ENCODE measurements around the gene TUBGCP5.

TUBGCP5 gene

DNA sequence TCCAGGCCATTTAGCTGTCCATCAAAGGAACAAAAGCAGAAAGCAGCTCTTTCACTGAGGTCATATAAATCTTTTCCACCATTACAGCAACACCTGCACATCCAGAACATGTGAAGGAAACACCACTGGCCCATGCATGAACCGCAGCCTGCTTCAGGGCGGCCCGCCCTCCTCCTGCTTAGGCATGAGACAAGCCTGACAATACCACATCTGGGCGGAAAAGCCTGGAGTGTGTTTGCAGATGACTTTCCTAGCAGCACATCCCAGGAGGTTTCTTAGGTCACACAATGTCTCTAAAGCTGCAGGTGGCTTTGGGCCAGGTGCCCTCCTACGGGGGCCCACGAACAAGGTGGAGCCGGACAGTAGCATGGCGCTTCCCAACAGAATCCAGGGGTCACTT is 78.8 kb downstream of the TUBGCP5 start:
- Histone ChIP-seq H4K20me1 (ENCODE audit: insufficient read depth) (no peaks in the 10 kb centered on the region), H3K79me2 (ENCODE audit: insufficient read depth, low read depth) (peaks cover 50% of the 10 kb centered on the region), H3K9ac (no peak overlapping the region), H3K27ac (no peak overlapping the region), H3K36me3 (ENCODE audit: insufficient read depth) (no peaks in the 10 kb centered on the region), H3K27me3 (ENCODE audit: insufficient read depth, low read depth) (no peaks in the 10 kb centered on the region), H2AFZ (ENCODE audit: low read depth) (no peak overlapping the region), H3K4me2 (no peak overlapping the region), H3K4me3 (IDR thresholded peaks at IDR 0.05; ENCODE audit: insufficient read depth, low read depth, low read length) (no peak overlapping the region), H3K4me1 (ENCODE audit: low read depth, poor library complexity, severe bottlenecking) (peaks cover 12% of the 10 kb centered on the region)
- TF ChIP-seq, protein P1, sequence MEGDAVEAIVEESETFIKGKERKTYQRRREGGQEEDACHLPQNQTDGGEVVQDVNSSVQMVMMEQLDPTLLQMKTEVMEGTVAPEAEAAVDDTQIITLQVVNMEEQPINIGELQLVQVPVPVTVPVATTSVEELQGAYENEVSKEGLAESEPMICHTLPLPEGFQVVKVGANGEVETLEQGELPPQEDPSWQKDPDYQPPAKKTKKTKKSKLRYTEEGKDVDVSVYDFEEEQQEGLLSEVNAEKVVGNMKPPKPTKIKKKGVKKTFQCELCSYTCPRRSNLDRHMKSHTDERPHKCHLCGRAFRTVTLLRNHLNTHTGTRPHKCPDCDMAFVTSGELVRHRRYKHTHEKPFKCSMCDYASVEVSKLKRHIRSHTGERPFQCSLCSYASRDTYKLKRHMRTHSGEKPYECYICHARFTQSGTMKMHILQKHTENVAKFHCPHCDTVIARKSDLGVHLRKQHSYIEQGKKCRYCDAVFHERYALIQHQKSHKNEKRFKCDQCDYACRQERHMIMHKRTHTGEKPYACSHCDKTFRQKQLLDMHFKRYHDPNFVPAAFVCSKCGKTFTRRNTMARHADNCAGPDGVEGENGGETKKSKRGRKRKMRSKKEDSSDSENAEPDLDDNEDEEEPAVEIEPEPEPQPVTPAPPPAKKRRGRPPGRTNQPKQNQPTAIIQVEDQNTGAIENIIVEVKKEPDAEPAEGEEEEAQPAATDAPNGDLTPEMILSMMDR (conservative IDR thresholded peaks at IDR 0.05; ENCODE audit: low read depth, low read length) = no peak

DNA sequence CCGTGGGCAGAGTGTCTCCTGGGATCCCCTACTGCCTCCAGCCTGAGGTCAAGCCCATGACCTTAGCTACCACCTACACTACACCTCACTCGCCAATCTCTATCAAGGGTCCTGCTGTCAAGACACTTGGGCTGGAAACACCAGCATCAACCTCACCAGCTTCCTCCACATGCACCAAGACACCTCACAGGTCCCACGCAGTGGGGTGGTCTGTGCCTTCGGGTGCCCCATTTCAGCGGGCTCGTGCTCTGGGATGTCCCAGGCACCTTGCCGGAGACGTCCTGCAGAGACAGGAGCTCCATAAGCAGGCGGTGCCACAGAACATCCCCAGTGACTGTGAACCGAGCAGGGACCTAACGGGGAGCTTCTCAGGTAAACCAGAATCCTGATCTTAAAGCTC is 79.2 kb downstream of the TUBGCP5 start:
- Histone ChIP-seq H3K36me3 (ENCODE audit: insufficient read depth) (no peaks in the 10 kb centered on the region), H3K27me3 (ENCODE audit: insufficient read depth, low read depth) (no peaks in the 10 kb centered on the region), H4K20me1 (ENCODE audit: insufficient read depth) (no peaks in the 10 kb centered on the region), H3K4me2 (no peak overlapping the region), H3K9ac (no peak overlapping the region), H3K4me3 (IDR thresholded peaks at IDR 0.05; ENCODE audit: insufficient read depth, low read depth, low read length) (no peak overlapping the region), H3K27ac (no peak overlapping the region), H3K79me2 (ENCODE audit: insufficient read depth, low read depth) (peaks cover 47% of the 10 kb centered on the region), H3K4me1 (ENCODE audit: low read depth, poor library complexity, severe bottlenecking) (peaks cover 12% of the 10 kb centered on the region), H2AFZ (ENCODE audit: low read depth) (no peak overlapping the region)
- TF ChIP-seq, protein P1 (conservative IDR thresholded peaks at IDR 0.05; ENCODE audit: low read depth, low read length) = no peak

DNA sequence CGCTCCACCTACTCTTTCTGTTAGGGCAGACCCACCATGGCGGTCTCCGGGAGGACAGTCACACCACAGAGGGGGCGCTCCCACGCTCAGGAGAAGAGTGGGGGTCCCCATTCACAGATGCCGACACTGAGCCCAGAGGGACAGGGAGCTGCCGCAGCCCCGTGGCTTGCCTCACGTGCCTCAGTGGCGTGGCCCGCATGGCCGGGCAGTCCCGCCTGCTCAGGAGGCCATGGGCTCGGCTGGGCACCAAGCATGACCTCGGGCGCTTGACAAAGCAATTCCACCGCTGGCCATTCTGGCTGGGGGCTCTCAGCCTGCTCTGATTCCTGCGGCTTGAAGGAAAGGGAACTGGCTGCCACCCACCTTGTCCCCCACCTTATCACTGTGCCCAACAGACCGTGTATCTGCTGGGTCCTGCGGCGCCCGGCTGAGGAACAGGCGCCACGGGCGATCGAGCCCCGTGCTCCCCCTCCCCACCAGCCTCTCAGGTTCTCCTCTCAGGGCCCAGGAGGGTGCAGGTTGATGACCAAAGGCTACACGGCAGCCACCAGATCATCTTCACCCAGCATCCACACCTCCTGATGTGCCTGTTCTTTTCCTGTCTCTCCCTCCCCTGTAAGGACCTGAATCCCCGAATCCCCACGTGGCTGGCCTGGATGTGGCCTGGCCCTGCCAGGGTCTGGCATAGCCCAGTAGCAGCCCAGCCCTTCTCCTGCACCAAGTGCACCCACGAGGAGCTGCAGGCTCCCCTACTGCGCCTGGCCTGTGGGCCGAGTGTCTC is 79.9 kb downstream of the TUBGCP5 start:
- Histone ChIP-seq H3K4me2 (no peak overlapping the region), H3K27ac (no peak overlapping the region), H3K4me1 (ENCODE audit: low read depth, poor library complexity, severe bottlenecking) (peaks cover 12% of the 10 kb centered on the region)

DNA sequence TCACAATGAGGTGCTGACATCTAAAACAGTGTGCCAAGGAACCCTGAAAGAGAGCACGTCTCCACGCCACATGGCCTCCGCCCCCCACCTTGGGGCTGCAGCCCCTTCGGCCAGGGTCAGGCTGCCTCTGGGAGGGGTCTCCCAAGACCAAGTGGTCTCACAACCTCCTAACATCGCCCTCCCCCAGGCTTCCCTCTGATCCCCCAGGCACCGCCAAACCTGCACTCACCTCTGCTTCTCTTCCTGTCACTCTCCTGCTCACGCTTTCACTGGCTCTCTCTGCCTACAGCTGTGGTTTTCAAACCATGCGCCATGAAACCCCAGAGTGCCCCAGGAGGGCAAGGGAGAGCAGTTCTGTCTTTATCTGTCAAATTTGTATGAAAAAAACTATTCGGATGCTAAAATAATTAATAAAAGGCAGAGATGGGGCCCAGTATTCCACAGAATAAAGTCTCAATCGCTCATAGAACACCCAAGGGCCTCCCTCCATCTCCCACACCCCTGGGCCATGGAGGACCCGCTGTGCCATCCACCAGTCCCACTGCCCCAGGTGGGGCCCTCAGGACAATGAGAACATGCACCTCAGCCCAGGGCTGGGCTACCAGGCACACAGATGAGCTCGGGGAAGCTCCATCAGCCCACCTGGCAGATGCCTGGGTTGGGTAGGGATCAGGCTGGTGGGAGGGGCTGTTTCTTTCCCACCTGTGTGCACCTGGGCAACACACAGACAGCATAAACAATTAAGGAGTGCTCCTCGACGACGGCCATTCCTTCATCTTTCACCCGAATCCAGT is 80.7 kb downstream of the TUBGCP5 start:
- Histone ChIP-seq H2AFZ (ENCODE audit: low read depth) (no peak overlapping the region), H3K9ac (no peak overlapping the region), H3K4me3 (IDR thresholded peaks at IDR 0.05; ENCODE audit: insufficient read depth, low read depth, low read length) (no peak overlapping the region), H3K27me3 (ENCODE audit: insufficient read depth, low read depth) (no peaks in the 10 kb centered on the region), H3K36me3 (ENCODE audit: insufficient read depth) (no peaks in the 10 kb centered on the region), H3K4me1 (ENCODE audit: low read depth, poor library complexity, severe bottlenecking) (peaks cover 12% of the 10 kb centered on the region), H3K4me2 (peak overlapping the region; percentile 15; the same call in 1 of the 2 replicates), H4K20me1 (ENCODE audit: insufficient read depth) (no peaks in the 10 kb centered on the region), H3K79me2 (ENCODE audit: insufficient read depth, low read depth) (peaks cover 45% of the 10 kb centered on the region), H3K27ac (no peak overlapping the region)
- TF ChIP-seq, protein P1 (conservative IDR thresholded peaks at IDR 0.05; ENCODE audit: low read depth, low read length) = no peak

More for the DNA sequence above, 79.9 kb downstream of the TUBGCP5 start:
- Histone ChIP-seq H3K27me3 (ENCODE audit: insufficient read depth, low read depth) (no peaks in the 10 kb centered on the region), H3K36me3 (ENCODE audit: insufficient read depth) (no peaks in the 10 kb centered on the region), H3K4me3 (IDR thresholded peaks at IDR 0.05; ENCODE audit: insufficient read depth, low read depth, low read length) (no peak overlapping the region), H4K20me1 (ENCODE audit: insufficient read depth) (no peaks in the 10 kb centered on the region), H3K9ac (no peak overlapping the region), H3K79me2 (ENCODE audit: insufficient read depth, low read depth) (peaks cover 45% of the 10 kb centered on the region), H2AFZ (ENCODE audit: low read depth) (no peak overlapping the region)
- TF ChIP-seq, protein P1 (conservative IDR thresholded peaks at IDR 0.05; ENCODE audit: low read depth, low read length) = no peak

Data from KMS-11 (cell line).